ENCODE results near the gene KLF11.

Gene KLF11

GRCh38 chr2:10080536-10081304 is 37.4 kb downstream of the KLF11 start:
- Histone ChIP-seq H3K4me3 (ENCODE audit: low read depth, low read length) (peak overlapping the region; percentile 49), H3K27ac (ENCODE audit: low read depth, low read length) (no peak overlapping the region), H3K27me3 (ENCODE audit: control insufficient read depth, insufficient read depth, low read length) (peaks cover 49% of the 10 kb centered on the region), H3K9ac (ENCODE audit: low read depth, low read length) (no peak overlapping the region), H3K36me3 (ENCODE audit: control insufficient read depth, insufficient read depth, low read length) (no peaks in the 10 kb centered on the region), H3K9me3 (ENCODE audit: control insufficient read depth, insufficient read depth, low read length) (no peaks in the 10 kb centered on the region), H3K4me1 (ENCODE audit: control insufficient read depth, insufficient read depth, low read length) (peaks cover 7% of the 10 kb centered on the region; the same call in 1 of the 2 replicates)

- peaks cover 7% of the 10 kb centered on the region; the same call in 1 of the 2 replicates for H3K4me1 ChIP-seq (ENCODE audit: control insufficient read depth, insufficient read depth, low read length)
- H3K27me3 ChIP-seq (ENCODE audit: control insufficient read depth, insufficient read depth, low read length), result peaks cover 30% of the 10 kb centered on the region
These were observed 39.7 kb downstream of the KLF11 start for GRCh38 chr2:10083046-10083445.

GRCh38 chr2:10083692-10084211 is 40.4 kb downstream of the KLF11 start:
- Histone ChIP-seq H3K9ac (ENCODE audit: low read depth, low read length) (no peak overlapping the region), H3K4me3 (ENCODE audit: low read depth, low read length) (no peak overlapping the region), H3K4me1 (ENCODE audit: control insufficient read depth, insufficient read depth, low read length) (peaks cover 4% of the 10 kb centered on the region; the same call in 1 of the 2 replicates), H3K9me3 (ENCODE audit: control insufficient read depth, insufficient read depth, low read length) (no peaks in the 10 kb centered on the region), H3K27me3 (ENCODE audit: control insufficient read depth, insufficient read depth, low read length) (peaks cover 23% of the 10 kb centered on the region), H3K27ac (ENCODE audit: low read depth, low read length) (no peak overlapping the region), H3K36me3 (ENCODE audit: control insufficient read depth, insufficient read depth, low read length) (no peaks in the 10 kb centered on the region)

More at GRCh38 chr2:10083046-10083445, 39.7 kb downstream of the KLF11 start:
- Histone ChIP-seq H3K27ac (ENCODE audit: low read depth, low read length) (no peak overlapping the region), H3K36me3 (ENCODE audit: control insufficient read depth, insufficient read depth, low read length) (no peaks in the 10 kb centered on the region), H3K9ac (ENCODE audit: low read depth, low read length) (no peak overlapping the region), H3K4me3 (ENCODE audit: low read depth, low read length) (no peak overlapping the region), H3K9me3 (ENCODE audit: control insufficient read depth, insufficient read depth, low read length) (no peaks in the 10 kb centered on the region)

DNA sequence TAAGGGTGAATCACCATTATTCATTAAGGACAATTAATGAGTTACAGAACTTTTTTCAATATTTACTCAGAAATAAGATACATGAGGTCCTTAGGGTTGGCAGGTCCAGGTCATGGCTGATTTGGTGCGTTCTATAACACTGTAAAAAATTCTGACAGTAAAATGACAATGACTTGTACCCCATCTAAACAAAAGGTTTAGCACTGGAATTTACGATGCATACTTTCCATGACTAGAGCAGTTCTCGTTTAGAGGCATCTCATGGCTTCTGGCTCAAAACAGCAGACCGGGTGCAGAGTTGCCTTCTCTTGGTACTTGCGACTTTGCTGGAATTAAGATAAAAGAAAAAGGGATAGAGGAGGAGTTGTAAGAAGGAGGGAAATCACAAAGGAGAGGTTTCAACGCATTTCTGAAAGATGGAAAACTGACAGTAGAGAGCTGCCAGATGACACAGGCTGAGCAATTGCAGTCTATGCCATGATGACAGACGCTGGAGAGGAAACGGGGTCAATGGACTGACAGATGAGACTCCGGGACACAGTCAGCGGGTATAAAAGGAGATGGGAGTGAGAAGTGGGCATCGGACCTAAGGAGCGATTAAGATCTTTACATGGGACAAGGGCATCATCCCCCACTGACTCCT is 41.0 kb downstream of the KLF11 start:
- H3K4me3 ChIP-seq (ENCODE audit: low read depth, low read length), result no peak overlapping the region
- no peaks in the 10 kb centered on the region for H3K36me3 ChIP-seq (ENCODE audit: control insufficient read depth, insufficient read depth, low read length)
- peaks cover under 1% of the 10 kb centered on the region; the same call in 1 of the 2 replicates for H3K4me1 ChIP-seq (ENCODE audit: control insufficient read depth, insufficient read depth, low read length)
- H3K9me3 ChIP-seq (ENCODE audit: control insufficient read depth, insufficient read depth, low read length), result no peaks in the 10 kb centered on the region
- peaks cover 17% of the 10 kb centered on the region for H3K27me3 ChIP-seq (ENCODE audit: control insufficient read depth, insufficient read depth, low read length)
- H3K27ac ChIP-seq (ENCODE audit: low read depth, low read length), result no peak overlapping the region
- H3K9ac ChIP-seq (ENCODE audit: low read depth, low read length), result no peak overlapping the region

GRCh38 chr2:10085043-10085667 is 41.8 kb downstream of the KLF11 start:
- Histone ChIP-seq H3K9ac (ENCODE audit: low read depth, low read length) (no peak overlapping the region), H3K4me1 (ENCODE audit: control insufficient read depth, insufficient read depth, low read length) (peaks cover 3% of the 10 kb centered on the region; the same call in 1 of the 2 replicates), H3K4me3 (ENCODE audit: low read depth, low read length) (no peak overlapping the region), H3K27ac (ENCODE audit: low read depth, low read length) (no peak overlapping the region), H3K27me3 (ENCODE audit: control insufficient read depth, insufficient read depth, low read length) (peaks cover 16% of the 10 kb centered on the region), H3K9me3 (ENCODE audit: control insufficient read depth, insufficient read depth, low read length) (no peaks in the 10 kb centered on the region), H3K36me3 (ENCODE audit: control insufficient read depth, insufficient read depth, low read length) (no peaks in the 10 kb centered on the region)

- H3K36me3 ChIP-seq (ENCODE audit: control insufficient read depth, insufficient read depth, low read length), result no peaks in the 10 kb centered on the region
- no peak overlapping the region for H3K27ac ChIP-seq (ENCODE audit: low read depth, low read length)
- no peaks in the 10 kb centered on the region for H3K9me3 ChIP-seq (ENCODE audit: control insufficient read depth, insufficient read depth, low read length)
- no peak overlapping the region for H3K4me3 ChIP-seq (ENCODE audit: low read depth, low read length)
- peaks cover 12% of the 10 kb centered on the region for H3K27me3 ChIP-seq (ENCODE audit: control insufficient read depth, insufficient read depth, low read length)
- H3K9ac ChIP-seq (ENCODE audit: low read depth, low read length), result no peak overlapping the region
- H3K4me1 ChIP-seq (ENCODE audit: control insufficient read depth, insufficient read depth, low read length), result peaks cover 3% of the 10 kb centered on the region; the same call in 1 of the 2 replicates
These were observed 42.3 kb downstream of the KLF11 start for GRCh38 chr2:10085668-10086059.

DNA sequence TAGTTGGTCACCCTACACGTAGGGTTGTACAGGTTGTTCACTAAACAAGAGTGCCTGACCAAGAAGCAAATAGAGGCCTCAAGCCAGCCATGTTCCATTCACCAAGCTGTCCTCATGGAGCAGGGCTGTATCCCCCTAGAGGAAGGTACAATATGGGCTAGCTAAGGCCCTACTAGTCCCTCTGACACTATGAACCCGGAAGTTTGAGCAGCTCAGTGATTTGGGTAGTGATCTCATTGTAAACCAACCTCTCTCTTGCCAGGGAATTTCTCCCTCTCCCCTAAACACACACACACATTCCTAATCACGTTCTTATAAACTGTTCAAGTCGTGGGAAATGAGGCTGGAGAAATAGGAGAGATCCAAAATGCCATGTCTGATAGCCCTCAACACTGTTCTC is 43.6 kb downstream of the KLF11 start:
- Histone ChIP-seq H3K27me3 (ENCODE audit: control insufficient read depth, insufficient read depth, low read length) (peaks cover 5% of the 10 kb centered on the region; the same call in 1 of the 2 replicates), H3K4me1 (ENCODE audit: control insufficient read depth, insufficient read depth, low read length) (0 out of 2 replicates have a peak, but pooled peaks cover 3% of the 10 kb centered on the region)

DNA sequence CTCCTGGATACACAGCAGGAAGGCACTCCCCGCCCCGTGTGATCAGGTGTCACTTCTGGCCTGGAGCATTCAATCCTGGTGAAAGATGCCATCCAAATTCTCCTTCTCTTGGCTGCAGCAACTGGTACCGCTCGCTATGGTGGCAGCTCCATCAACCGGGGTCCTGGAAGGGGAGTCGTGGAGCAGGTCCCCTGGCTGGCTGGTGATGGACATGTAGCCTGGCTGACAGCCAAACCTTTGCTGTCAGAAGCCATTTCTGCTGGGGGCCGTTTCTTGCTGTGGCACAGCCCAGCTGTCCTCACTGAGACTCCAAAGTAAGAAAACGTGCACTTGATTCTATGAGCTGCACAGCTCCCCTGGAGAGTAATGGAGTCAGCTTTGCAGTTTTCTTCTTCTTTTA is 44.0 kb downstream of the KLF11 start:
- H3K27me3 ChIP-seq (ENCODE audit: control insufficient read depth, insufficient read depth, low read length), result peaks cover 5% of the 10 kb centered on the region; the same call in 1 of the 2 replicates

More for the DNA sequence above, 43.6 kb downstream of the KLF11 start:
- Histone ChIP-seq H3K4me3 (ENCODE audit: low read depth, low read length) (no peak overlapping the region), H3K9ac (ENCODE audit: low read depth, low read length) (no peak overlapping the region), H3K36me3 (ENCODE audit: control insufficient read depth, insufficient read depth, low read length) (no peaks in the 10 kb centered on the region), H3K9me3 (ENCODE audit: control insufficient read depth, insufficient read depth, low read length) (no peaks in the 10 kb centered on the region), H3K27ac (ENCODE audit: low read depth, low read length) (no peak overlapping the region)

GRCh38 chr2:10089565-10090190 is 46.3 kb downstream of the KLF11 start:
- H3K9ac ChIP-seq (ENCODE audit: low read depth, low read length), result no peak overlapping the region
- H3K36me3 ChIP-seq (ENCODE audit: control insufficient read depth, insufficient read depth, low read length), result no peaks in the 10 kb centered on the region
- no peaks in the 10 kb centered on the region for H3K9me3 ChIP-seq (ENCODE audit: control insufficient read depth, insufficient read depth, low read length)
- H3K4me3 ChIP-seq (ENCODE audit: low read depth, low read length), result no peak overlapping the region
- H3K27me3 ChIP-seq (ENCODE audit: control insufficient read depth, insufficient read depth, low read length), result no peaks in the 10 kb centered on the region
- no peak overlapping the region for H3K27ac ChIP-seq (ENCODE audit: low read depth, low read length)
- 0 out of 2 replicates have a peak, but pooled peaks cover 3% of the 10 kb centered on the region for H3K4me1 ChIP-seq (ENCODE audit: control insufficient read depth, insufficient read depth, low read length)

More for the DNA sequence above, 44.0 kb downstream of the KLF11 start:
- no peak overlapping the region for H3K4me3 ChIP-seq (ENCODE audit: low read depth, low read length)
- H3K9me3 ChIP-seq (ENCODE audit: control insufficient read depth, insufficient read depth, low read length), result no peaks in the 10 kb centered on the region
- 0 out of 2 replicates have a peak, but pooled peaks cover 3% of the 10 kb centered on the region for H3K4me1 ChIP-seq (ENCODE audit: control insufficient read depth, insufficient read depth, low read length)
- H3K27ac ChIP-seq (ENCODE audit: low read depth, low read length), result no peak overlapping the region
- H3K9ac ChIP-seq (ENCODE audit: low read depth, low read length), result no peak overlapping the region
- H3K36me3 ChIP-seq (ENCODE audit: control insufficient read depth, insufficient read depth, low read length), result no peaks in the 10 kb centered on the region

- no peaks in the 10 kb centered on the region for H3K36me3 ChIP-seq (ENCODE audit: control insufficient read depth, insufficient read depth, low read length)
- no peaks in the 10 kb centered on the region for H3K9me3 ChIP-seq (ENCODE audit: control insufficient read depth, insufficient read depth, low read length)
- H3K9ac ChIP-seq (ENCODE audit: low read depth, low read length), result no peak overlapping the region
- H3K4me3 ChIP-seq (ENCODE audit: low read depth, low read length), result no peak overlapping the region
- no peak overlapping the region for H3K27ac ChIP-seq (ENCODE audit: low read depth, low read length)
- no peaks in the 10 kb centered on the region for H3K27me3 ChIP-seq (ENCODE audit: control insufficient read depth, insufficient read depth, low read length)
- H3K4me1 ChIP-seq (ENCODE audit: control insufficient read depth, insufficient read depth, low read length), result 0 out of 2 replicates have a peak, but pooled peaks cover 3% of the 10 kb centered on the region
These were observed 48.0 kb downstream of the KLF11 start for GRCh38 chr2:10091182-10091888.
